Measurements from ENCODE around the gene INSIG1. TPM values are rescaled to one million over a fixed set of nuclear protein-coding genes. Genes with fewer than 3 reads are reported as not detected.

Gene INSIG1
- total and polyA plus RNA-seq, 8 donors: 13.5 to 170 (median 21.4) TPM

DNA sequence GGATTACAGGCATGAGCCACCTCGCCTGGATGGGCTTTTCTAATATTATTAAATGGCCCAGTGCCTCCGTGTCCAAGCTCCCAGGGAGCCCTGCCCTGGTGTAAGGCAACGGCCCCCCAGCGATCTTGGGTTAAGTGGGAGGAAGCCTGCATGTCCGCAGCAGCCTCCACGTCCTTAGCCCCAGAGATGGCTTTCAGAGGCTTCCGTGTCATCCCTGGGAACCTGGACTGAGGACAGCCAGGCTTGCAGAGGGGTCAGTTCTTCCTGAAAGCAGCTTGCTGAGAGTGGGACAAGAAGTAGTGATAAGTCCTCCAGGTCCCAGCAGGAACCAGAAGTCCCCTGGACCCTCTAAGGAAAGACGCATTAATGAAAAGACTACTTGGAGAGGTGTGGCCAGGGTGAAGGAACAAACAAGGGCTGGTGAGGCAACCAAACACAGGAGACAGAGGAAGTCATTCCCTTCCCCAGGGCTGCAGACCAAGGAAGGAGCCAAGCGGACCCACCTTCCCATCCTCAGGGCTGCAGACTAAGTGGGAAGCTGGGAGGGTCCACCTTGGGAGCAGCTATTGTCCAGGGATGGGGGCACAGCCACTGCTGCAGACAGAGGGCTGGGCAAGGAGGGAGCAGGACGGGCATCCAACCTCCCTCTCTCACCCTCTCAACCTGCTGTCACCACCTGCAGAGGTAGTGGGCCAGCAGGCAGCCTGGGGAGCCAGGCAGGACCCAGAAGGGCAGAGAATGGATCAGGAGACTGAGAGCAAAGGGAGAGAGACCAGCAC is 13.0 kb upstream of the INSIG1 start:
- TF ChIP-seq CTCF (IDR thresholded peaks at IDR 0.05): no peak

DNA sequence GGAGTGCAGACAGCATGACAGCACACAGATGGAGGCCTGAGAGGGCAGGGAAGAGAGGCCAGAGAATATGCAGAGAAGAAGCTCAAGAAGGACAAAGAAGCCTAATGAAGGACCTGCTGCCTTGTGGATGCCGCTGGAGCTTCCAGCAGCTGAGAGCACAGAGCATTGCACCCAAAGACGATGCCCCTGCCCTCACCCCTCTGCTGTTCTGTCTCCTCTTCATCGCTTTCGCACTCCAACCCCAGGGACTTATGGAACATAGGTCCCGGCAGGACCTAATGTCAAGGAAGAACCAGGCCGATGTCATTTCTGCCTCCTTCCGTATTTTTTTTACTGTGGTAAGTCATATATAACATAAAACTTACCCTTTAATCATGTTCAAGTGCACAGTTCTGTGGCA is 12.3 kb upstream of the INSIG1 start:
- Histone ChIP-seq H3K4me3 (no peak overlapping the region), H3K9me3 (no peaks in the 10 kb centered on the region), H3K4me1 (no peaks in the 10 kb centered on the region), H3K27me3 (peaks cover 0 to 6% of the 10 kb centered on the region in 2 donors), H3K36me3 (no peaks in the 10 kb centered on the region), H3K27ac (no peak overlapping the region)
- no peak for TF ChIP-seq CTCF (IDR thresholded peaks at IDR 0.05)
- no peak for DNase-seq
- intact Hi-C loops (cut with DNase I): no loop called here
- no peak for ATAC-seq

More for the DNA sequence above, 13.0 kb upstream of the INSIG1 start:
- Histone ChIP-seq H3K36me3 (no peaks in the 10 kb centered on the region), H3K4me3 (no peak overlapping the region), H3K4me1 (no peaks in the 10 kb centered on the region), H3K27me3 (peaks cover 0 to 13% of the 10 kb centered on the region in 2 donors), H3K27ac (no peak overlapping the region), H3K9me3 (no peaks in the 10 kb centered on the region)
- DNase-seq (peak in 1 of 4 donors; percentile 23), ATAC-seq (no peak)
- intact Hi-C loops (cut with DNase I): no loop called here

GRCh38 chr7:155285833-155286232 is 11.8 kb upstream of the INSIG1 start:
- Histone ChIP-seq H3K36me3 (no peaks in the 10 kb centered on the region), H3K4me1 (peaks cover 0 to 2% of the 10 kb centered on the region in 2 donors), H3K4me3 (no peak overlapping the region), H3K27me3 (peaks cover 0 to 2% of the 10 kb centered on the region in 2 donors), H3K27ac (no peak overlapping the region), H3K9me3 (no peaks in the 10 kb centered on the region)
- DNase-seq (no peak), ATAC-seq (no peak)
- intact Hi-C loops (cut with DNase I): no loop called here
- no peak for TF ChIP-seq CTCF (IDR thresholded peaks at IDR 0.05)

DNA sequence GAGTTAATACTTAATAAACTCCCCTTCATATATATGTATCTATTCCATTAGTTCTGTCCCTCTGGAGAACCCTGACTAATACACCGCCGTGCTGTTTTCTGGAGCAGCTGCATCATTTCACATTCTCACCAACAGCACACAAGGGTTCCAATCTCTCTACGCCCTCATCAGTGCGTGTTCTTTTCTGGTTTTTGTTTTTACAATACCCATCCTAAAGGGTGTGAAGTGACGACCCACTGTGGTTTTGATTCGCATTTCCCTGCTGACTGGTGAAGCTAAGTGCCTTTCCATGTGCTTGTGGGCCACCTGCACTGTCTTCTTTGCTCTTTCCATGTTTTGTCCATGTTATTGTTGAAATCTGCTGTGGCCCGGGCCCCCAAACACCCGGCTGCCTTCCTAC is 11.0 kb upstream of the INSIG1 start:
- Histone ChIP-seq H3K27me3 (no peaks in the 10 kb centered on the region), H3K36me3 (no peaks in the 10 kb centered on the region), H3K9me3 (no peaks in the 10 kb centered on the region), H3K4me1 (peaks cover 0 to 8% of the 10 kb centered on the region in 2 donors), H3K4me3 (no peak overlapping the region), H3K27ac (no peak overlapping the region)
- ATAC-seq: no peak
- intact Hi-C loops (cut with DNase I): no loop called here
- DNase-seq: no peak
- TF ChIP-seq CTCF (IDR thresholded peaks at IDR 0.05): no peak

DNA sequence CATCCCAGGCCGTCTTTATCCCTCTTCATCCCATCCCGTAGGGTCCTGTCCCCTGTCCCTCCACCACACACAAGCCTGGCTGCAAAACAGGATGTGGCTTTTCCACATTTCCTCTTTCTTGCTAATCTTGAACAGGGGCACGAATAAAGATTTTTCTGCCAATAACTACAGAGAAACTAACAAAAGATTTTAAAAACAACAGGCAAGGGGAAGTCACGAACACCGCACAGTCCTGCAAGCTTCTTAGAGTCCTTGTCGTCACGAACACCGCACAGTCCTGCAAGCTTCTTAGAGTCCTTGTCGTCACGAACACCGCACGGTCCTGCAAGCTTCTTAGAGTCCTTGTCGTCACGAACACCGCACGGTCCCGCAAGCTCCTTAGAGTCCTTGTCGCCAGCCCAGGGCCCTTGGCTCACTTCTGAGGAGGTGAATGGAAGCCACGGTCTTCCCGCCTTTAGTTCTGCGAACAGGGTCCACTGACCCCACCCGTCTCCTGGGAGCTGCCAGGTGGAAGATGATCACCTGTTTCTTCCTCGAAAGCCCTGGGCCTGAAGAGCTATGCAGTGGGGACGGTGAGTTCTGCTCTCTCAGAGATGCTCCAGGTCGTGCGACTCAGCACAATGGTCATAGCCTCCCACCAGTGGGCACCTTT is 10.3 kb upstream of the INSIG1 start:
- intact Hi-C loops (cut with DNase I): no loop called here
- no peak for DNase-seq
- no peak for ATAC-seq
- Histone ChIP-seq H3K4me3 (no peak overlapping the region), H3K9me3 (no peaks in the 10 kb centered on the region), H3K27me3 (no peaks in the 10 kb centered on the region), H3K4me1 (peaks cover 0 to 8% of the 10 kb centered on the region in 2 donors), H3K27ac (no peak overlapping the region), H3K36me3 (no peaks in the 10 kb centered on the region)
- no peak for TF ChIP-seq CTCF (IDR thresholded peaks at IDR 0.05)

Measured in left lung (tissue), 10 donors.